HG02973 (cell line): Measurements from ENCODE around the gene PARP12.
A peak's percentile ranks its signal among the peaks of the same experiment; 100 is the strongest.

Experiments used
- ATAC-seq: cut with Tn5 transposase; IDR thresholded peaks from one replicate; pipeline ENCODE4 v1.9.1; 2021; ENCODE audit warnings: moderate library complexity; ENCODE audit not compliant: unreplicated experiment

Gene PARP12

DNA sequence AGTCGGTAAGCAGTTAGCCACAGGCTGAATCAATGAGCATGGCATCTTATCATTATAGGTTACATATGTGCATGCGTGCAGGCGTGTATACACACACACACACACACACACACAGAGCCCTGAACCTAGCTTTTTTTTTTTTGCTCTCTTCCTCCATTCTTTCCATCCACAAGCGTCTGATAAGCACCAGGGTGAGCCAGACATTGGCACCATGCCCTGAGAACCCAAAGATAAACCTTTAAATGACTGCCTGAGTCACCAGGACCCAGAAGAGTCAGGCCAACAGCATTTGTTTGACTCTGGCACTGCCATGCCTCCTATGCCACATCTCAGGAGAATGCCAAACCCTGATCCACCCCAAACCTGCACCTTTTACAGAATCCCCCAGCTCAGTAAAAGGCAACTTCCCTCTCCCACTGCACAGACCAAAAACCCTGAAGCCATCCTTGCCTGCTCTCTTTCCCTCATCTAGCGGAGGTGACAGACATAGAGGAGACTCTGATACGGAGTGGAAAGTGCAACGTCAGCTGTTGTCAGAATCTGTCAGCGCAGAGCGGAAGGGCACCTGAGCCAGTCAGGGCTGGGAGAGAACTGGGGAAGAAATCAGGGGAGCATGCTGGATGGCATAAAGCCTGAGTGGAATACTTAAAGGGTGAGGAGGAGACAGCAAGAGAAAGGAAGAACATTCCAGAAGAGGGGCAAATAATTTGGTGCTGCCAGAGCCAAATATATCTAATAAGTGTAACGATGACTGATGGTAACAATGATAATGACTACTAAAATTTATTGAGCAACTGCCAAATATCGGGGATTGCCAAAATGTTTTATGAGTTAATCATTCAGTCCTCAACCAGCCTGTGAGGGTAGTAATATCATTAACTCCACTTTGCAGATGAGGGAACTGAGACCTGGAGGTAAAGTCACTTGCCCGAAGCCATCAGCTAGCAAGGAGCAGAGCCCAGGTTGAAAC, 3.2 kb downstream of the PARP12 start:
- ATAC-seq, result no peak

DNA sequence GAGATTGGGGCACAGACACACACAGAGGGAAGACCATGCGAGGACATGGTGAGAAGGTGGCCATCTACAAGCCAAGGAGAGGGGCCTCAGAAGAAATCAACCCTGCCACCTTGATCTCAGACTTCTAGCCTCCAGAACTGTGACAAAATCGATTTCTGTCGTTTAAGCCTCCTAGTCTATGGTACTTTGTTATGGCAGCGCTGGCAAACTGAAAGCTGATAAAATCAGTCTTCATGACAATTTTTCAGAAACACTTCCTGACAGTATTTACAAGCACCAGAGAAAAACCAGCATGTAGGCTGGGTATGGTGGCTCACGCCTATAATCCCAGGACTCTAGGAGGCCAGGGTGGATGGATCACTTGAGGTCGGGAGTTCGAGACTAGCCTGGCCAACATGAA, 4.2 kb downstream of the PARP12 start:
- ATAC-seq, result no peak

- no peak for ATAC-seq
Measured at GRCh38 chr7:140057143-140057535, 5.6 kb downstream of the PARP12 start.

GRCh38 chr7:140056431-140057142, 6.2 kb downstream of the PARP12 start:
- ATAC-seq, result no peak

GRCh38 chr7:140055833-140056232, 6.9 kb downstream of the PARP12 start:
- ATAC-seq, result no peak

GRCh38 chr7:140054751-140055150, 8.0 kb downstream of the PARP12 start:
- ATAC-seq, result no peak

GRCh38 chr7:140053812-140054539, 8.8 kb downstream of the PARP12 start:
- ATAC-seq, result peak; percentile 87

DNA sequence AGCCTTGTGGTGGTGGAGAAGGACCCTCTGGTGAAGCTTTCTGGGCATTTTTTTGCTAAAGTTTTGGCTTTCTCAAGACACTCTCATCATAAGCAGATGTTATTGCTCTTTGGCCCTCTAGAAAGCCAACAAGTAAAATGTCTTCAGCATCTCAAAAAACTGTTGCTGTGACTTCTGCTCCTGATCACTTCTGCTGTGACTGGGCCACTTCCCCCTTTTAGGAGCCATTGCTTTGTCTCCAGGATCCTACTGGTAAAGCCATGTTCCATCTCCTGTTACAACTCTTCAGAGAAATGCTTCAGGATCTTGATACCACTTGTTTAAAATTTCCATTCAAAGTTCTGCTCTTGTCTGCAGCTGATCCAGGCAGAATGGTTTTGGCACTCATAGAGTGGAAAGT, 10.9 kb downstream of the PARP12 start:
- ATAC-seq, result no peak

GRCh38 chr7:140050100-140050499, 12.7 kb downstream of the PARP12 start:
- ATAC-seq, result no peak

DNA sequence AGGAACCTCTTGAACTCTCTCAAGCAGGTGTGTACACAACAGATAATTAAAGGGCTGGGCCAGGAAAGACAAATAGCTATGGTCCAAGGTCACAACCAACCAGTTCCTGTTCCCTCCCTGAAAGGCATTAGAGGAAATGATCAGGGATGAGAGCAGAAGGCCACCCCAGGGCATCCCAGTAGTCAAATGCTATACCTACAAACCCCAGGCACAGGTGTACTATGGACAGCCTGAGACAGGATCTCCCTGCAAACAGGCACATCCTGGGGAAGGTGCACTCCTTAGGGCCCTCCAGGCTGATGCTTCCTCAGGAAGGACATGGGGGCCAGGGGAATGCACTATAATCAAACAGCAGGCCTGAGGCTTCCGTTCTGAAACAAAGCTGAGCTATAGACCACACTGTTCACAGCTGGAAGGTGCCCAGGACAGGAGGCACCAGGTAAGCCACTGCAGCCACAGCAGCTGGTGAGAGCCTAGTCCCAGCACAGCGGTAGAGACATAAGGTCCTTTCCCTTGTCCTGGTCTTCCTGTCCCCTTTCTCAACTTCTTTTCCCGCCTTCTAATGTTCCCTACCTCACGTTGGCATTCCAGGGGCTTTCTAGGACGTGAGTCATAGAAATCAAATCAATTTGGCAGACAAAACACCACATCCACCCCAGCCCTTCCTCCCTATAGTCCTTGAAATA, 13.3 kb downstream of the PARP12 start:
- ATAC-seq, result no peak

GRCh38 chr7:140048989-140049338, 13.8 kb downstream of the PARP12 start:
- ATAC-seq, result no peak

DNA sequence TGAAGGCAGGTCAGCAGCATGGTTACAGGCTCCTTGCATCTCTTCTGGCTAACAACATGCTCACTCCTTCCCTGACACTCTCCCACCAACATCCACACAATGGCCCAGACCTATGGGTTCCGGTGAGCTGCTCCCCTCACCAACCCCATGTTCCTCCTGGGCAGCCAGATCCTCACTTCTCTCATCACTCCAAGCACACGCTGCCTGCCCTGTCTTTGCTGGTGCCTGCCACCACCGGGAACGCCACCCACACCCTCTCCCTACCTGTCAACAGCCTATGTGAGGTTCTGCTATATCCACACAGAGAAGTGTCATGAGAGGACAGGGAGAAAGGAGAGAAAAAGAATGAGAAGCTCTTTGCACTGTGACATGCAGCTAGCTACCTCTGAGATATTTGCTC, 14.6 kb downstream of the PARP12 start:
- ATAC-seq, result no peak

DNA sequence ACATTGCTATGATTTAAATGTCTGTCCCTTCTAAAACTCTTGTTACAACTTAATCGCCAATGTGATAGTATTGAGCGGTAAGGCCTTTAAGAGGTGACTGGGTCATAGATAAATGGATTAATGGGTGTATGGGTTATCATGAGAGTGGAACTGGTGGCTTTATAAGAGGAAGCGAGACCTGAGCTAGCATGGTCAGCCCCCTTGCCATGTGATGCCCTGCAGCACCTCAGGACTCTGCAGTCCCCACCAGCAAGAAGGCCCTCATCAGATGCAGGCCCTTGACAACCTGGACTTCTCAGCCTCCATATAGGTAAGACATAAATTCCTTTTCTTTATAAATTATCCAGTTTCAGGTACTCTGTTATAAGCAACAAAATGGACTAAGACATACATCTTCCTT, 15.6 kb downstream of the PARP12 start:
- no peak for ATAC-seq

DNA sequence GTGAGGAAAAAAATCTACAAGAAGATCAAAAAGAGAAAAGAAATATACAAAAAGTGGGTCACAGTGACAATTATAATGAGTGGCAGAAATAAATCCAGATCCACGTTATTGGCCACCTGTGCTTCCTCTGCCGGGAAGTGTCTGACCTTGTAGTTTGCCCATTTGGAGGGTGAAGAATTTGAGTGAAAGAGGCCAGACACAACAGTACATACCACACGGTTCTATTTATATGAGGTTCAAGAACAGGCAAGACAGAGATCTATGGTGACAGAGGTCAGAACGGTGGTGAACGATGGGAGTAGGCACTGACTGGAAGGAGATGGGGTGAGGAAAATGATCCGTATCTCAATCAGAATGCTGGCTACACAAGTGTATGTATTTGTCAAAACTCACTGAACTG, 17.1 kb downstream of the PARP12 start:
- ATAC-seq, result no peak

GRCh38 chr7:140044251-140044650, 18.5 kb downstream of the PARP12 start:
- no peak for ATAC-seq

- ATAC-seq, result no peak
Measured at GRCh38 chr7:140042386-140042670, 20.4 kb downstream of the PARP12 start.

- ATAC-seq, result no peak
Measured at GRCh38 chr7:140041659-140042385, 20.9 kb downstream of the PARP12 start.

- no peak for ATAC-seq
Measured at GRCh38 chr7:140039896-140040295, 22.9 kb downstream of the PARP12 start.

GRCh38 chr7:140039066-140039465, 23.7 kb downstream of the PARP12 start:
- no peak for ATAC-seq

DNA sequence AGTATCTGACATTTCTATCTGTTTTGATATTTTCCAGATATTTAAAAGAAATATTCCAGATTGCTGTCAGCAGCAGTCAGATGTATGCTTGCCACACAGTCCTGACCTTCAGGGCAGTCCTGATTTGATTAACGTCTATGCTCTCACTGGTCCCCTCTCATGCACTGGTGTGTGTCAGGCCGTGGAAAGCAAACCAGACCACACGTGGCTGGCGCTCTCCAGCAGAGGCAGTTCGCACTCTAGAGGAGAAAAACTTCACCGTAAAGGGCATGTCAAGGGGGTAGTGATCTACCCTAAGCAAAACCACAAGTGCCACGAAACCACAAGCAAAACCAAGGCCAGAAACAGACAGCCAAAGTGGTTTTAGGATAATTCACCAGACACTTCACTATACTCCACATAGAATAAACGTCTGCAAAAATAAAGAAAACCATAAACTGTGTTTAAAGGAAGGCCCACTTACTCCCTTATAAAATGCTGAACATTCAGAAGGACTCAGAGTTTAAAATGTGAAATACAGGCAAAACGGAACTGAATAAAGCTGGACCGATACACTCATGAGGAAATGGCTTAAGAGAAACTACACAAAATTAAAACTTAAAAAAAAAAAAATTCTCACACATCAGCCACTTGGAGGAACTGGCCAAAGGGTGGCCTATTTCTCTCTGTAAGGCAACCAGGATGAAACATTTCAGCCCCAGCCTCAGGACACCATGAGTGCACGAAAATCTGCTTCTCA, 26.4 kb downstream of the PARP12 start:
- ATAC-seq, result no peak
